Measurements from ENCODE around the gene CCR2.
A peak's percentile ranks its signal among the peaks of the same experiment; 100 is the strongest.

CCR2 gene

GRCh38 chr3:46354984-46355383, 1.1 kb downstream of the CCR2 start:
- H3K36me3 ChIP-seq (ENCODE audit: control insufficient read depth in 1 of 2, insufficient read depth in 2 of 2, low read length in 2 of 2): no peaks in the 10 kb centered on the region
- no peak overlapping the region for H3K4me3 ChIP-seq (ENCODE audit: low read depth in 1 of 2, low read length in 2 of 2)
- no peak overlapping the region for H3K27ac ChIP-seq (ENCODE audit: low read length)
- no peaks in the 10 kb centered on the region for H3K4me1 ChIP-seq (ENCODE audit: control insufficient read depth in 1 of 2, insufficient read depth in 2 of 2, low read length in 2 of 2)
- no peaks in the 10 kb centered on the region for H3K27me3 ChIP-seq (ENCODE audit: low read depth, low read length)
- no peaks in the 10 kb centered on the region for H3K9me3 ChIP-seq (ENCODE audit: control insufficient read depth in 1 of 2, low read length in 2 of 2)

- Histone ChIP-seq H3K4me1 (ENCODE audit: control insufficient read depth in 1 of 2, insufficient read depth in 2 of 2, low read length in 2 of 2) (peaks cover 10 to 12% of the 10 kb centered on the region in 2 donors), H3K27me3 (ENCODE audit: low read depth, low read length) (no peaks in the 10 kb centered on the region), H3K4me3 (ENCODE audit: low read depth in 1 of 2, low read length in 2 of 2) (no peak overlapping the region), H3K27ac (ENCODE audit: low read length) (no peak overlapping the region), H3K36me3 (ENCODE audit: control insufficient read depth in 1 of 2, insufficient read depth in 2 of 2, low read length in 2 of 2) (no peaks in the 10 kb centered on the region), H3K9me3 (ENCODE audit: control insufficient read depth in 1 of 2, low read length in 2 of 2) (no peaks in the 10 kb centered on the region)
Observed at GRCh38 chr3:46356276-46356675, 2.4 kb downstream of the CCR2 start.

- Histone ChIP-seq H3K27ac (ENCODE audit: low read length) (no peak overlapping the region), H3K9me3 (ENCODE audit: control insufficient read depth in 1 of 2, low read length in 2 of 2) (no peaks in the 10 kb centered on the region), H3K4me3 (ENCODE audit: low read depth in 1 of 2, low read length in 2 of 2) (no peak overlapping the region), H3K27me3 (ENCODE audit: low read depth, low read length) (no peaks in the 10 kb centered on the region), H3K36me3 (ENCODE audit: control insufficient read depth in 1 of 2, insufficient read depth in 2 of 2, low read length in 2 of 2) (no peaks in the 10 kb centered on the region), H3K4me1 (ENCODE audit: control insufficient read depth in 1 of 2, insufficient read depth in 2 of 2, low read length in 2 of 2) (peaks cover 10 to 18% of the 10 kb centered on the region in 2 donors)
Observed at GRCh38 chr3:46356909-46357308, 3.0 kb downstream of the CCR2 start.

- H3K36me3 ChIP-seq (ENCODE audit: control insufficient read depth in 1 of 2, insufficient read depth in 2 of 2, low read length in 2 of 2): no peaks in the 10 kb centered on the region
- H3K27me3 ChIP-seq (ENCODE audit: low read depth, low read length): no peaks in the 10 kb centered on the region
- H3K27ac ChIP-seq (ENCODE audit: low read length): no peak overlapping the region
- H3K4me1 ChIP-seq (ENCODE audit: control insufficient read depth in 1 of 2, insufficient read depth in 2 of 2, low read length in 2 of 2): peaks cover 10 to 18% of the 10 kb centered on the region in 2 donors
- no peak overlapping the region for H3K4me3 ChIP-seq (ENCODE audit: low read depth in 1 of 2, low read length in 2 of 2)
- no peaks in the 10 kb centered on the region for H3K9me3 ChIP-seq (ENCODE audit: control insufficient read depth in 1 of 2, low read length in 2 of 2)
Observed at GRCh38 chr3:46358466-46358865, 4.6 kb downstream of the CCR2 start.

- Histone ChIP-seq H3K9me3 (ENCODE audit: control insufficient read depth in 1 of 2, low read length in 2 of 2) (no peaks in the 10 kb centered on the region), H3K4me3 (ENCODE audit: low read depth in 1 of 2, low read length in 2 of 2) (no peak overlapping the region), H3K27ac (ENCODE audit: low read length) (peak overlapping the region; percentile 48), H3K36me3 (ENCODE audit: control insufficient read depth in 1 of 2, insufficient read depth in 2 of 2, low read length in 2 of 2) (no peaks in the 10 kb centered on the region), H3K27me3 (ENCODE audit: low read depth, low read length) (no peaks in the 10 kb centered on the region), H3K4me1 (ENCODE audit: control insufficient read depth in 1 of 2, insufficient read depth in 2 of 2, low read length in 2 of 2) (peaks cover 10 to 18% of the 10 kb centered on the region in 2 donors)
Observed at GRCh38 chr3:46359733-46360493, 6.0 kb downstream of the CCR2 start.

GRCh38 chr3:46360907-46361306, 7.0 kb downstream of the CCR2 start:
- no peak overlapping the region for H3K4me3 ChIP-seq (ENCODE audit: low read depth in 1 of 2, low read length in 2 of 2)
- no peaks in the 10 kb centered on the region for H3K27me3 ChIP-seq (ENCODE audit: low read depth, low read length)
- H3K9me3 ChIP-seq (ENCODE audit: control insufficient read depth in 1 of 2, low read length in 2 of 2): no peaks in the 10 kb centered on the region
- no peaks in the 10 kb centered on the region for H3K36me3 ChIP-seq (ENCODE audit: control insufficient read depth in 1 of 2, insufficient read depth in 2 of 2, low read length in 2 of 2)
- H3K27ac ChIP-seq (ENCODE audit: low read length): no peak overlapping the region
- H3K4me1 ChIP-seq (ENCODE audit: control insufficient read depth in 1 of 2, insufficient read depth in 2 of 2, low read length in 2 of 2): peaks cover 10 to 18% of the 10 kb centered on the region in 2 donors

- Histone ChIP-seq H3K27me3 (ENCODE audit: low read depth, low read length) (no peaks in the 10 kb centered on the region), H3K27ac (ENCODE audit: low read length) (no peak overlapping the region), H3K36me3 (ENCODE audit: control insufficient read depth in 1 of 2, insufficient read depth in 2 of 2, low read length in 2 of 2) (no peaks in the 10 kb centered on the region), H3K4me1 (ENCODE audit: control insufficient read depth in 1 of 2, insufficient read depth in 2 of 2, low read length in 2 of 2) (peaks cover 10 to 18% of the 10 kb centered on the region in 2 donors), H3K4me3 (ENCODE audit: low read depth in 1 of 2, low read length in 2 of 2) (no peak overlapping the region), H3K9me3 (ENCODE audit: control insufficient read depth in 1 of 2, low read length in 2 of 2) (no peaks in the 10 kb centered on the region)
Observed at GRCh38 chr3:46361408-46362283, 7.7 kb downstream of the CCR2 start.

GRCh38 chr3:46365041-46365440, 11.1 kb downstream of the CCR2 start:
- no peaks in the 10 kb centered on the region for H3K36me3 ChIP-seq (ENCODE audit: control insufficient read depth in 1 of 2, insufficient read depth in 2 of 2, low read length in 2 of 2)
- H3K4me1 ChIP-seq (ENCODE audit: control insufficient read depth in 1 of 2, insufficient read depth in 2 of 2, low read length in 2 of 2): peaks cover 14 to 18% of the 10 kb centered on the region in 2 donors
- no peak overlapping the region for H3K27ac ChIP-seq (ENCODE audit: low read length)
- no peak overlapping the region for H3K4me3 ChIP-seq (ENCODE audit: low read depth in 1 of 2, low read length in 2 of 2)
- no peaks in the 10 kb centered on the region for H3K27me3 ChIP-seq (ENCODE audit: low read depth, low read length)
- no peaks in the 10 kb centered on the region for H3K9me3 ChIP-seq (ENCODE audit: control insufficient read depth in 1 of 2, low read length in 2 of 2)

GRCh38 chr3:46365737-46366524, 12.0 kb downstream of the CCR2 start:
- H3K4me1 ChIP-seq (ENCODE audit: control insufficient read depth in 1 of 2, insufficient read depth in 2 of 2, low read length in 2 of 2): peaks cover 8 to 10% of the 10 kb centered on the region in 2 donors
- H3K4me3 ChIP-seq (ENCODE audit: low read depth in 1 of 2, low read length in 2 of 2): no peak overlapping the region
- no peak overlapping the region for H3K27ac ChIP-seq (ENCODE audit: low read length)
- no peaks in the 10 kb centered on the region for H3K27me3 ChIP-seq (ENCODE audit: low read depth, low read length)
- H3K36me3 ChIP-seq (ENCODE audit: control insufficient read depth in 1 of 2, insufficient read depth in 2 of 2, low read length in 2 of 2): no peaks in the 10 kb centered on the region
- H3K9me3 ChIP-seq (ENCODE audit: control insufficient read depth in 1 of 2, low read length in 2 of 2): no peaks in the 10 kb centered on the region

GRCh38 chr3:46367811-46368210, 13.9 kb downstream of the CCR2 start:
- Histone ChIP-seq H3K9me3 (ENCODE audit: control insufficient read depth in 1 of 2, low read length in 2 of 2) (no peaks in the 10 kb centered on the region), H3K27ac (ENCODE audit: low read length) (no peak overlapping the region), H3K36me3 (ENCODE audit: control insufficient read depth in 1 of 2, insufficient read depth in 2 of 2, low read length in 2 of 2) (no peaks in the 10 kb centered on the region), H3K27me3 (ENCODE audit: low read depth, low read length) (no peaks in the 10 kb centered on the region), H3K4me3 (ENCODE audit: low read depth in 1 of 2, low read length in 2 of 2) (no peak overlapping the region), H3K4me1 (ENCODE audit: control insufficient read depth in 1 of 2, insufficient read depth in 2 of 2, low read length in 2 of 2) (peaks cover 0 to 4% of the 10 kb centered on the region in 2 donors)

- H3K4me1 ChIP-seq (ENCODE audit: control insufficient read depth in 1 of 2, insufficient read depth in 2 of 2, low read length in 2 of 2): peaks cover 0 to 4% of the 10 kb centered on the region in 2 donors
- H3K36me3 ChIP-seq (ENCODE audit: control insufficient read depth in 1 of 2, insufficient read depth in 2 of 2, low read length in 2 of 2): no peaks in the 10 kb centered on the region
- no peak overlapping the region for H3K4me3 ChIP-seq (ENCODE audit: low read depth in 1 of 2, low read length in 2 of 2)
- no peak overlapping the region for H3K27ac ChIP-seq (ENCODE audit: low read length)
- no peaks in the 10 kb centered on the region for H3K9me3 ChIP-seq (ENCODE audit: control insufficient read depth in 1 of 2, low read length in 2 of 2)
- H3K27me3 ChIP-seq (ENCODE audit: low read depth, low read length): no peaks in the 10 kb centered on the region
Observed at GRCh38 chr3:46368569-46368968, 14.7 kb downstream of the CCR2 start.

Measured in muscle layer of duodenum (tissue), 2 donors.